Tibial nerve (tissue), 3 donors: Measurements from ENCODE around the gene PRRG2.

Experiments
- POLR2A ChIP-seq, 2 donors: fragments of 450-650 bp; IDR thresholded peaks; one replicate each; pipeline ENCODE4 v1.6.1; 2017; ENCODE audit warnings: antibody characterized with exemption in 2 of 2, mild to moderate bottlenecking in 2 of 2, moderate library complexity in 2 of 2
- TF ChIP-seq, protein P1 (sequence below), 5 experiments: fragments of 200-600 bp in 3 of 5; fragments of 450-650 bp in 2 of 5; sonication (generic) in 3 of 5; IDR thresholded peaks; one replicate each; pipeline ENCODE4 v1.5.1; 2016 to 2019; ENCODE audit warnings: antibody characterized with exemption in 5 of 5, mild to moderate bottlenecking in 3 of 5, moderate library complexity in 2 of 5

DNA sequence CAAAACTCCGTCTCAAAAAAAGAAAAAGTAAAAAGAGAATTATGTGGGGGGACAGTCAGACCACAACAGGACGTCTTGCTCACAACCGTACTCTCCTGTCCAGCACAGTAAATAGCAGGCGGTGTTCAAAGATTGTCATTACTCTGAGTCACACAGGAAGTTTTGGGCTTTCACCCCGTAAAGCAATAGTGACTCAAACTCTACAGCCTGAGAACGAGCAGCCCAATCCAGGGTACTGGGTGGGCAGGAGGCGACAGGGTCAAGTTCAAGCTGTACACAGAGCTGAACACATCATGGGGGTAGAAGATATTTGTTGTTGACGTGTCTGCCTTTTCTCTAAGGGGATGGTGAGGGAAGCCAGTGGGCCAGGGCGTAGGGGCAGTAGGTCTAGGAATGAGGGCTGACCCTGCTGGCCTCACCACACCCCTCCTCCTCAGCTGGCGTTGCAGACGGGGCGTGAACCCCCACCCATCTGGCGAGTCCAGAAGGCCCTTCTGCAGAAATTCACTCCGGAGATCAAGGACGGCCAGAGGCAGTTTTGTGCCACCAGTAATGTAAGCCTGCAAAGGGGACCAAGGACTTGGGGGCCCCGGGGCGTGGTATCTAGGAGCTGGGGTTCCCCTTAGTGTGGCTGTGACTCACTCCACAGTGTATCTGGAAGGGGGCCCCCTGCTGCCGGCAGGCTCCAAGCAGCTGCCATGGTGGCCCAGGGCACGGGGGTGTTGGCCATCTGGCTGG, 33.1 kb downstream of the PRRG2 start:
- TF ChIP-seq, protein P1, sequence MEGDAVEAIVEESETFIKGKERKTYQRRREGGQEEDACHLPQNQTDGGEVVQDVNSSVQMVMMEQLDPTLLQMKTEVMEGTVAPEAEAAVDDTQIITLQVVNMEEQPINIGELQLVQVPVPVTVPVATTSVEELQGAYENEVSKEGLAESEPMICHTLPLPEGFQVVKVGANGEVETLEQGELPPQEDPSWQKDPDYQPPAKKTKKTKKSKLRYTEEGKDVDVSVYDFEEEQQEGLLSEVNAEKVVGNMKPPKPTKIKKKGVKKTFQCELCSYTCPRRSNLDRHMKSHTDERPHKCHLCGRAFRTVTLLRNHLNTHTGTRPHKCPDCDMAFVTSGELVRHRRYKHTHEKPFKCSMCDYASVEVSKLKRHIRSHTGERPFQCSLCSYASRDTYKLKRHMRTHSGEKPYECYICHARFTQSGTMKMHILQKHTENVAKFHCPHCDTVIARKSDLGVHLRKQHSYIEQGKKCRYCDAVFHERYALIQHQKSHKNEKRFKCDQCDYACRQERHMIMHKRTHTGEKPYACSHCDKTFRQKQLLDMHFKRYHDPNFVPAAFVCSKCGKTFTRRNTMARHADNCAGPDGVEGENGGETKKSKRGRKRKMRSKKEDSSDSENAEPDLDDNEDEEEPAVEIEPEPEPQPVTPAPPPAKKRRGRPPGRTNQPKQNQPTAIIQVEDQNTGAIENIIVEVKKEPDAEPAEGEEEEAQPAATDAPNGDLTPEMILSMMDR (IDR thresholded peaks at IDR 0.05): no peak
- TF ChIP-seq POLR2A (IDR thresholded peaks at IDR 0.05): no peak
